Endothelial cell of umbilical vein (primary cell): ENCODE measurements around the gene SFMBT2. TPM values are rescaled to one million over a fixed set of nuclear protein-coding genes. Genes with fewer than 3 reads are reported as not detected.
A peak's percentile ranks its signal among the peaks of the same experiment; 100 is the strongest.

Source experiments
- BruUV-seq: library from RNA; stranded (reverse); fragments of 400-500 nt; replicated peaks from 2 replicates; lab custom pipeline; 2021; lab: Mats Ljungman, UMichigan
- CTCF ChIA-PET: fragments of 300-600, 350-600 bp; sonication (Branson Sonifier 250); formaldehyde crosslinking; loops from one replicate; lab custom pipeline; 2021; ENCODE audit warnings: antibody characterized with exemption, inconsistent platforms; lab: Charles Lee
- POLR2A ChIA-PET: fragments of 300-600, 350-600 bp; sonication (Branson Sonifier 250); formaldehyde crosslinking; loops from one replicate; lab custom pipeline; 2021; ENCODE audit warnings: antibody characterized with exemption, inconsistent platforms; lab: Charles Lee
- DNase-seq: peaks from one replicate; pipeline ENCODE4 v3.0.0-alpha.2; 2011; ENCODE audit warnings: low read depth, low spot score
- FAIRE-seq: peaks from 2 replicates; lab custom pipeline; 2011; peaks lifted over from hg19 to GRCh38; lab: Jason Lieb, UNC
- H2AFZ ChIP-seq: 2 replicates; pipeline ENCODE4 v1.6.0; 2012; ENCODE audit warnings: low read depth, low read length, control low read depth, inconsistent platforms
- H3K27ac ChIP-seq: 2 replicates; pipeline ENCODE4 v1.5.1; 2011; ENCODE audit warnings: low read depth, mild to moderate bottlenecking, control low read depth, low read length, moderate library complexity; ENCODE audit not compliant: insufficient read depth
- H3K27me3 ChIP-seq, 2 experiments: 2 replicates each; pipeline versions ENCODE4 v1.6.0 to v1.6.1; 2011; ENCODE audit warnings: low read length in 2 of 2, mixed read lengths in 1 of 2; ENCODE audit not compliant: control insufficient read depth in 2 of 2, insufficient read depth in 2 of 2
- H3K36me3 ChIP-seq, 2 experiments: 2 replicates in 1 of 2; 3 replicates in 1 of 2; pipeline ENCODE4 v1.5.1; 2011; ENCODE audit warnings: low read length in 2 of 2, mild to moderate bottlenecking in 1 of 2, moderate library complexity in 1 of 2; ENCODE audit not compliant: control insufficient read depth in 2 of 2, insufficient read depth in 2 of 2; ENCODE audit errors: extremely low read depth in 1 of 2
- H3K4me1 ChIP-seq: 3 replicates; pipeline ENCODE4 v1.5.1; 2011; ENCODE audit warnings: mild to moderate bottlenecking, low read length; ENCODE audit not compliant: control insufficient read depth, insufficient read depth; ENCODE audit errors: extremely low read depth
- H3K4me2 ChIP-seq: 2 replicates; pipeline ENCODE4 v1.6.1; 2011; ENCODE audit warnings: low read length, control low read depth, mixed read lengths; ENCODE audit not compliant: insufficient read depth
- H3K4me3 ChIP-seq, 3 experiments: fragments of 200-600 bp in 1 of 3; sonication (generic), shearing (Covaris generic) in 1 of 3; replicated peaks in 1 of 3; 2 replicates each; pipeline ENCODE4 v1.5.1; 2011 to 2016; ENCODE audit warnings: control low read depth in 3 of 3, low read length in 3 of 3, mild to moderate bottlenecking in 2 of 3, inconsistent platforms in 1 of 3, low read depth in 1 of 3, moderate library complexity in 1 of 3; ENCODE audit not compliant: insufficient read depth in 1 of 3
- H3K79me2 ChIP-seq: 2 replicates; pipeline ENCODE4 v1.6.0; 2012; ENCODE audit warnings: low read length, inconsistent platforms; ENCODE audit not compliant: control insufficient read depth, insufficient read depth
- H3K9ac ChIP-seq: replicated peaks from 2 replicates; pipeline ENCODE3; 2011; ENCODE audit warnings: low read length, control low read depth; ENCODE audit not compliant: insufficient read depth; ENCODE audit errors: extremely low read depth
- H3K9me1 ChIP-seq: replicated peaks from 3 replicates; pipeline ENCODE4 v1.6.0; 2011; ENCODE audit warnings: mild to moderate bottlenecking, low read length; ENCODE audit not compliant: control insufficient read depth, insufficient read depth; ENCODE audit errors: extremely low read depth
- H3K9me3 ChIP-seq: replicated peaks from 2 replicates; pipeline ENCODE4 v1.5.1; 2012; ENCODE audit warnings: low read length, inconsistent platforms; ENCODE audit not compliant: control insufficient read depth, insufficient read depth
- H4K20me1 ChIP-seq: replicated peaks from 2 replicates; pipeline ENCODE3; 2011; ENCODE audit warnings: mild to moderate bottlenecking, low read length; ENCODE audit not compliant: control insufficient read depth, insufficient read depth; ENCODE audit errors: extremely low read depth
- EZH2 ChIP-seq: IDR thresholded peaks from 2 replicates; pipeline ENCODE4 v1.6.1; 2012; ENCODE audit warnings: borderline replicate concordance, low read depth, mild to moderate bottlenecking, moderate library complexity, low read length, inconsistent platforms; ENCODE audit not compliant: severe bottlenecking
- MAX ChIP-seq: IDR thresholded peaks from 2 replicates; pipeline ENCODE4 v1.6.1; 2011; ENCODE audit not compliant: insufficient read depth, insufficient read length
- POLR2A ChIP-seq: IDR thresholded peaks from 2 replicates; pipeline ENCODE4 v1.6.1; 2012; ENCODE audit warnings: low read depth, mild to moderate bottlenecking, control low read depth, low read length
- dilution Hi-C: fragments of 300-500 bp; cut with MboI; formaldehyde crosslinking; loops from one replicate; pipeline ENCODE4 v1.15.0; 2019; ENCODE audit warnings: low sequenced_read_pairs; ENCODE audit not compliant: extremely low pct_ligation_motif_present
- intact Hi-C: fragments of 100-400 bp; cut with micrococcal nuclease; formaldehyde crosslinking; loops from one replicate; pipeline ENCODE4 v1.10.0; 2022
- polyA plus RNA-seq, 4 experiments: library from polyadenylated mRNA; depleted of rRNA in 3 of 4; stranded (reverse) in 3 of 4; unstranded in 1 of 4; fragments of >200 nt; gene quantifications; 2 replicates each; pipeline versions ENCODE4 v1.2.1 to v1.2.3, GENCODE V29; 2011 to 2012; ENCODE audit warnings: missing spikeins in 1 of 4
- total RNA-seq: library from RNA; stranded (reverse); gene quantifications from 2 replicates; pipeline ENCODE4 v1.2.3, GENCODE V29; 2021
- TF ChIP-seq, protein P1 (sequence below), 2 donors: IDR thresholded peaks; 1 replicate in 1 of 2; 2 replicates in 1 of 2; pipeline ENCODE4 v1.5.1; 2011; ENCODE audit warnings: low read length in 2 of 2, mild to moderate bottlenecking in 2 of 2, moderate library complexity in 2 of 2, control low read depth in 1 of 2, inconsistent platforms in 1 of 2, low read depth in 1 of 2; ENCODE audit not compliant: insufficient read depth in 1 of 2; ENCODE audit errors: extremely low read depth in 1 of 2

Gene SFMBT2
- total and polyA plus RNA-seq, 2 donors (not counting 3 experiments of a cell fraction or from before 2014, with no cell fraction given): 0.14 to 0.64 TPM

DNA sequence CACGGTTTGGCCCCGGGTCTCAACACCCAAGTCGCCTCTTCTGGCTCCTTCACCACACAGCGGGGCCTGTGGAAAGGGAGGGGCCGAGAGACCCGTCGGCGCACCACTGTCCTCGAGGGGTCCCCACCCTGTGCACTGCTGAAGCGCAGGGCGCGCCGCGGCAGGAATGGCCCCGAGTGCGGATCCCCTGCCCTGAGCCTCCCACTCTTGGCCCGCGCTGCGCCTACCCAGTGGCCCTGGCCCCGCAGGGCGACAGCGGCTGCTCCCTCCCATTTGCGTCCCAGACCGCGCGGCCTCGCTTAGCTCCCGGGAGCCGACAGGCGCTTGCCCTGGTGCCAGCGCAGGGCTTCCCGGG is 2.1 kb upstream of the SFMBT2 start:
- dilution Hi-C loops: no loop called here
- no peak for FAIRE-seq

DNA sequence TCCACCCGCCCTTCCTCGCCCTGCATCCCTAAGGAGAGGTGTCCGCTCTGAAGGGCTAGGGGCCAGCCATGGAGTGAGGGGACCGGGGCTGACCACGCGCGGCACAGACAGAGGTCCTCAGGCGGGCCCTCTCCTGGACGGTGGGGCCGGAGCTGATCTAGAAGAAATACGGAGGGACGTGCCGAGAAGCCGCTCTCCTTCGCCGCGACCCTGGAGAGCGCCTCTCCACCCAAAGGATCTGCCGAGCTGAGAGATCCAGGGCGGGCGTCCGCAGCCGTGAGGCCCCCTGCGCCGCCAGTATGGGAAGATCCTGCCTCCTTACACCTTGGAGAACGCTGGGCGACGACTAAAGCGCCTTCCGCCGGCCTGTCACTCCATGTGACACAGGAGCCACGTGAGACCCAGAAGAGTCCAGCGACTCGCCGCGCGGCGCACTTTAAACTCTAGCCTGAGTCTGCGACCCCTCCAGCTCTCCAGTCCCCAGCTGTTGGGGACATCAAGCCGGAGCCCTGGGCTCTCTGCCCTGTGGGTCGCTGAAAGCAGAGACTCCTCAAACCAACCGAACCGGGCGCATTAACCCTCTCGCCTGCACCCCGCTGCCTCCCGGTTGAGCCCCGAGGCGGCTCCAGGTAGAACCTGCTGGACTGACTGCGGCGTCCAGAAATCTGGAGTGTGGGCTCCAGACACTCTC is 1.5 kb upstream of the SFMBT2 start:
- Histone ChIP-seq H3K4me2 (no peak overlapping the region), H3K36me3 (no peaks in the 10 kb centered on the region), H3K79me2 (no peaks in the 10 kb centered on the region), H3K27me3 (peaks cover 54 to 73% of the 10 kb centered on the region in 2 experiments), H3K9ac (no peak overlapping the region), H3K27ac (no peak overlapping the region), H4K20me1 (no peaks in the 10 kb centered on the region), H3K4me1 (peaks cover 24% of the 10 kb centered on the region), H3K4me3 (no peak overlapping the region), H3K9me3 (no peaks in the 10 kb centered on the region), H3K9me1 (no peaks in the 10 kb centered on the region), H2AFZ (no peak overlapping the region)
- intact Hi-C loops (loop anchor here (10.0 kb wide), 1 partner anchor 1892 kb away; no protein-coding TSS in a partner anchor), dilution Hi-C loops (no loop called here)
- TF ChIP-seq MAX (no peak), EZH2 (peak; percentile 89)
- ChIA-PET POLR2A (no interaction called here), CTCF (interaction anchor here (2.3 kb wide), 1 partner anchor 8 kb away, joined by 8 read pairs; no protein-coding TSS in a partner anchor)
- DNase-seq (no peak), FAIRE-seq (no peak)
- BruUV-seq: no TSS peak

More for the DNA sequence above, 2.1 kb upstream of the SFMBT2 start:
- no peak for DNase-seq
- CTCF ChIA-PET: no interaction called here
- Histone ChIP-seq H3K27ac (no peak overlapping the region), H3K79me2 (no peaks in the 10 kb centered on the region), H3K4me1 (peaks cover 19% of the 10 kb centered on the region), H3K4me3 (no peak overlapping the region), H2AFZ (no peak overlapping the region), H4K20me1 (no peaks in the 10 kb centered on the region), H3K27me3 (peaks cover 54 to 69% of the 10 kb centered on the region in 2 experiments), H3K9me3 (no peaks in the 10 kb centered on the region), H3K4me2 (no peak overlapping the region), H3K9ac (no peak overlapping the region), H3K36me3 (no peaks in the 10 kb centered on the region), H3K9me1 (no peaks in the 10 kb centered on the region)
- intact Hi-C loops: loop anchor here (10.0 kb wide), 1 partner anchor 1892 kb away; no protein-coding TSS in a partner anchor
- TF ChIP-seq, protein P1, sequence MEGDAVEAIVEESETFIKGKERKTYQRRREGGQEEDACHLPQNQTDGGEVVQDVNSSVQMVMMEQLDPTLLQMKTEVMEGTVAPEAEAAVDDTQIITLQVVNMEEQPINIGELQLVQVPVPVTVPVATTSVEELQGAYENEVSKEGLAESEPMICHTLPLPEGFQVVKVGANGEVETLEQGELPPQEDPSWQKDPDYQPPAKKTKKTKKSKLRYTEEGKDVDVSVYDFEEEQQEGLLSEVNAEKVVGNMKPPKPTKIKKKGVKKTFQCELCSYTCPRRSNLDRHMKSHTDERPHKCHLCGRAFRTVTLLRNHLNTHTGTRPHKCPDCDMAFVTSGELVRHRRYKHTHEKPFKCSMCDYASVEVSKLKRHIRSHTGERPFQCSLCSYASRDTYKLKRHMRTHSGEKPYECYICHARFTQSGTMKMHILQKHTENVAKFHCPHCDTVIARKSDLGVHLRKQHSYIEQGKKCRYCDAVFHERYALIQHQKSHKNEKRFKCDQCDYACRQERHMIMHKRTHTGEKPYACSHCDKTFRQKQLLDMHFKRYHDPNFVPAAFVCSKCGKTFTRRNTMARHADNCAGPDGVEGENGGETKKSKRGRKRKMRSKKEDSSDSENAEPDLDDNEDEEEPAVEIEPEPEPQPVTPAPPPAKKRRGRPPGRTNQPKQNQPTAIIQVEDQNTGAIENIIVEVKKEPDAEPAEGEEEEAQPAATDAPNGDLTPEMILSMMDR (IDR thresholded peaks at IDR 0.05; ENCODE audit: extremely low read depth in 1 of 2, insufficient read depth in 1 of 2, low read depth in 1 of 2, low read length in 2 of 2): no peak
- no peak for TF ChIP-seq POLR2A
- BruUV-seq: no TSS peak
- POLR2A ChIA-PET: no interaction called here
